Measurements from ENCODE around the gene PNPLA5. TPM values are rescaled to one million over a fixed set of nuclear protein-coding genes. Genes with fewer than 3 reads are reported as not detected.

PNPLA5 gene
- total and polyA plus RNA-seq, 11 donors, result not detected

DNA sequence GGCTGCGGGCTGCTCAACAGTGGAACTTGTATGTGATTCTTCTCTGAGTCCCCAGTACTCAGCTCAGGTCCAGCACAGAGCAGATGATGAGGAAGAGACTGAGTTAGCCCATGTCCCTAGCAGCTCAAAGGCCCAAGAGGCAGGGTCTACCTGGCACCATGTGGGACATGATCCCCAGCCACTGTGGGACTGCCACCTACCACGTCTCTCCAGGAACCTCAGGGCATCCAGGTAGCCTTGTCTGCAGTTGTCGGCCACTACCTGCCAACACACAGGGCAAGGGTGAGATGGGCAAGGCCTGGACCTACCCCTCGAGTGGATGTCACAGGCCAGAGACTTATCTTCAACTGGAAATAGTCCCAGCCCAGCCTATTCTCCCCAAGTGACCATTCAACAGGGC is 4.4 kb downstream of the PNPLA5 start:
- H3K27me3 ChIP-seq, result peaks cover 15 to 66% (median 39%) of the 10 kb centered on the region in 9 donors
- intact Hi-C loops (cut with DNase I), result loop anchor here in 4 of 10 donors (5.0 to 10.0 kb wide), 3 partner anchors 60 to 613 kb away; no protein-coding TSS in a partner anchor
- 55 to 79% (median 70%) methylated on average over 2 to 4 of the region's 4 CpGs for WGBS, 4 donors

DNA sequence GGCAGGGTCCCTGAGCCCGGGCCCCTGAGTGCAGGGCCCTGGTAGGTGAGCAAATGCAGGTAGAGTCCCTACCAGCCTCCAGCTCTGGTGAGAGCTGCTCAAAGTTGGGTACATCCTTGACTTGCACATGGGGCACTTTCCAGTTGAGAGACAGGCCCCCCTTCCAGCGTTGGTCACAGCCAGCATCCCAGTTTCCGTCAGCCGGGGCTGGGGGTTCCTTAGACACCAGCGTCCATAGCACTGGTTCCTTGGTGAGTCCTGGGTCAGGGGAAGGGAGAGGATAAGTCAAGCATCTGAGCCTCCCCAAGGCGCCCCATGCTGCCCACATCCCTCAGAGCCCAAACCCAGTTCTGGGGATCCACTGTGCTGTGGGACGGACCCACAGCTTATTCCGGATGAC is 5.6 kb downstream of the PNPLA5 start:
- no peak for DNase-seq
- no peak overlapping the region for H3K27ac ChIP-seq
- no peak for TF ChIP-seq POLR2A (IDR thresholded peaks at IDR 0.05)
- TF ChIP-seq CTCF (IDR thresholded peaks at IDR 0.05), result no peak
- H3K4me1 ChIP-seq, result peaks cover 0 to 4% (median 0%) of the 10 kb centered on the region in 12 donors
- peaks cover 9 to 61% (median 27%) of the 10 kb centered on the region in 9 donors for H3K27me3 ChIP-seq
- intact Hi-C loops (cut with DNase I), result loop anchor here in 4 of 10 donors (5.0 to 10.0 kb wide), 3 partner anchors 59 to 611 kb away; no protein-coding TSS in a partner anchor
- no peaks in the 10 kb centered on the region for H3K36me3 ChIP-seq
- H3K4me3 ChIP-seq, result no peak overlapping the region
- WGBS, 4 donors, result 64 to 71% (median 69%) methylated on average over 8 of the region's 8 CpGs
- no peaks in the 10 kb centered on the region for H3K9me3 ChIP-seq
- no peak for ATAC-seq

More for the DNA sequence above, 4.4 kb downstream of the PNPLA5 start:
- Histone ChIP-seq H3K27ac (no peak overlapping the region), H3K4me3 (no peak overlapping the region), H3K36me3 (no peaks in the 10 kb centered on the region), H3K4me1 (peaks cover 0 to 13% (median 0%) of the 10 kb centered on the region in 12 donors), H3K9me3 (no peaks in the 10 kb centered on the region)
- DNase-seq, result no peak
- TF ChIP-seq POLR2A (IDR thresholded peaks at IDR 0.05) (no peak), CTCF (IDR thresholded peaks at IDR 0.05) (no peak)
- ATAC-seq, result no peak

DNA sequence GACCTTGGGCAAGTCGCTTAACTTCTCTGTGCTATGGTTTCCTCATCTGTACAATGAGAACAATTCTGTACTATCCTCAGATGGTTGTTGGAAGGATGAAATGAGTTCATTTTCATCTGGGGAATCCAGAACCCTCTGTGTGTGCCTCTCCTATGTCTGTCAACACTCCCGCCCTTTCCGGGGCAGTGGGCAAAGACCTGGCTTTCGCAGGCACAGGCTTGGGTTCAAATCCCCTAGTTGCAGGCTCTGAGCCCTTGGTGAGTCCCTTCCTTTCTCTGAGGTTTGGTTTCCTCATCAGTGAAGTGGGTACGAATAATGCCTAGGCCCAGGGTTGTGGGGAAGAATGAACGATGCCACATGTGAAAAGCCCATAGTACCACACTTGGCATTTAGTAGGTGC is 6.0 kb downstream of the PNPLA5 start:
- no peak for ATAC-seq
- Histone ChIP-seq H3K4me1 (no peaks in the 10 kb centered on the region), H3K27me3 (peaks cover 4 to 57% (median 23%) of the 10 kb centered on the region in 9 donors), H3K27ac (no peak overlapping the region), H3K9me3 (no peaks in the 10 kb centered on the region), H3K4me3 (no peak overlapping the region), H3K36me3 (no peaks in the 10 kb centered on the region)
- no peak for DNase-seq
- intact Hi-C loops (cut with DNase I), result loop anchor here in 4 of 10 donors (2.0 to 10.0 kb wide), 4 partner anchors 58 to 611 kb away; no protein-coding TSS in a partner anchor
- no peak for TF ChIP-seq POLR2A (IDR thresholded peaks at IDR 0.05)
- TF ChIP-seq CTCF (IDR thresholded peaks at IDR 0.05), result no peak
- 83 to 92% (median 89%) methylated on average over 6 of the region's 6 CpGs for WGBS, 4 donors

DNA sequence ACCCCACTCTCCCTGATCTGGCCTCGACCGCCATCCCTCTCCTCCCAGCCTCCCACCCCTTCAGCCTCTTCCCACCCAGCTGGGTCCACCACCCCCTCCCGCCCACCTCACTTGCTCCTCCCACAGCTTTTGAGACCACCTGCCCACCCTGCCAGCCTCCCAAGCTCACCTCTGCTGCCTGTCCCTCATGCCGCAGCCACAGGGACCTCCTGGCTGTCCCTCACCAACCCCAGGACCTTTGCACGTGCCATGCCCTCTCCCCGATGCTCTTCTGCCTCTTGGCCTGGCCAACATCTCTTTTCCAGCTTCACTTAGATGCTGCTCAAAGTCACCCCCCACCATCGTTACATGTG is 6.5 kb downstream of the PNPLA5 start:
- DNase-seq (no peak), ATAC-seq (no peak)
- peaks cover 2 to 52% (median 18%) of the 10 kb centered on the region in 9 donors for H3K27me3 ChIP-seq
- no peak overlapping the region for H3K4me3 ChIP-seq
- TF ChIP-seq CTCF (IDR thresholded peaks at IDR 0.05), result peak in 1 of 12 donors; percentile 7
- no peak for TF ChIP-seq POLR2A (IDR thresholded peaks at IDR 0.05)
- no peaks in the 10 kb centered on the region for H3K36me3 ChIP-seq
- intact Hi-C loops (cut with DNase I), result loop anchor here in 4 of 10 donors (2.0 to 10.0 kb wide), 4 partner anchors 58 to 610 kb away; no protein-coding TSS in a partner anchor
- no peaks in the 10 kb centered on the region for H3K9me3 ChIP-seq
- H3K4me1 ChIP-seq, result no peaks in the 10 kb centered on the region
- no peak overlapping the region for H3K27ac ChIP-seq
- WGBS, 4 donors, result 66 to 69% (median 69%) methylated on average over 7 of the region's 7 CpGs

All from heart left ventricle (tissue), 16 donors.